Raji (cell line): ENCODE data around the gene NEU1.

Source experiments
- POLR2A ChIP-seq: IDR thresholded peaks from 2 replicates; pipeline ENCODE4 v1.6.1; 2011; ENCODE audit warnings: low read depth, low read length, control low read depth; ENCODE audit not compliant: insufficient read depth

NEU1 gene

GRCh38 chr6:31879143-31879542, 16.5 kb upstream of the NEU1 start:
- no peak for TF ChIP-seq POLR2A

GRCh38 chr6:31878726-31879125, 16.1 kb upstream of the NEU1 start, which contains the start of gene SLC44A4:
TSS of gene SLC44A4 (minus strand) at chr6:31878997. CDS start at chr6:31878980, 17 bp downstream.
- no peak for TF ChIP-seq POLR2A

GRCh38 chr6:31878222-31878621, 15.6 kb upstream of the NEU1 start:
- TF ChIP-seq POLR2A = no peak

- no peak for TF ChIP-seq POLR2A
Measured at GRCh38 chr6:31877651-31878161, 15.1 kb upstream of the NEU1 start.

GRCh38 chr6:31877125-31877650, 14.6 kb upstream of the NEU1 start:
- TF ChIP-seq POLR2A = no peak

DNA sequence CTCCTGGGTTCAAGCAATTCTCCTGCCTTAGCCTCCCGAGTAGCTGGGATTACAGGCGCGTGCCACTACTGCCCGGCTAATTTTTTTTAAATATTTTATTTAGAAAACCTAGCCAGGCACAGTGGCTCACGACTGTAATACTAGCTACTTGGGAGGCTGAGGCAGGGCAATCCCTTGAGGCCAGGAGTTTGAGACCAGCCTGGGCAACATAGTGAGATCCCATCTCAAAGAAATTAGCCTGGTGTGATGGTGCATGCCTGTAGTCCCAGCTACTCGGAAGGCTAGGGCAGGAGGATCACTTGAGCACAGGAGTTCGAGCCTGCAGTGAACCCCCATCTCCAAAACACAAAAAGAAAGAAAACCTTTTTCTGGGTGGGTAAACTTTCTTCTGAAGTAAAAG, 13.7 kb upstream of the NEU1 start:
- no peak for TF ChIP-seq POLR2A

- TF ChIP-seq POLR2A = no peak
Measured at GRCh38 chr6:31875877-31876276, 13.3 kb upstream of the NEU1 start.

DNA sequence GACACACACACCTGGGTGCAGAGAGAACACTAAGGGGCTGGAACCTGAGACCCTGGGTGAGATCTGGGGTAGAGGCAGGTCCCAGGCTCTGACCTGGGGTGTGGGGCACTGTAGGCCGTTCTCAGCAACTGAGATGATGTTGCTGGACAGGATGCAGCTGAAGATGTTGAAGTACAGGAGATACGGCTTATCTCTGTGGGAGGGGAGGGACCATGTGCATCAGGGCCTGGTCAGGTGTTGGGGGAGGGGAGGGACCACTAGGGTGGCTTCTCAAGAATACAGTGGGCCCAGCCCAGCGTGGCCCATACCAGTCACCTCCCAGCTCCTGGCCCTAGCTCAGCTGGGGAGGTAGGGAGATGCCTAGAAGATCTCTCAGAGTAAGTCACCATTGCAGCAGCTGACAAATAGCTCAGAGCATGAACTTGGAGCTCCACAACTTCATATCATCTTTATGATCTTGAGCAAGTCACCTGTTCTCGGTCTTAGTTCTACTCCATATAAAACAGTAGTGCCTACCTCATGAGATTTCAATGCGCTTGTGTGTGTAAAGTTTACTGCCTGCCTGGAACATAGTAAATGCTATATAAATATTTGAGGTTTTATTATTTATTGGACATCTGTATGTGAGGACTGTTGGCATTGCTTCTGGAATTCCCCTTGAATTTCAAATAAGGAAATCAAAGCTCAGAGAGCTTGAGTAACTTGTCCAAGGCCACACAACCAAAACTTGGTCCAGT, 12.4 kb upstream of the NEU1 start:
- no peak for TF ChIP-seq POLR2A

- TF ChIP-seq POLR2A = no peak
Measured at GRCh38 chr6:31874084-31874670, 11.6 kb upstream of the NEU1 start.

- TF ChIP-seq POLR2A = no peak
Measured at GRCh38 chr6:31871046-31871659, 8.5 kb upstream of the NEU1 start.

- no peak for TF ChIP-seq POLR2A
Measured at GRCh38 chr6:31870385-31870921, 7.8 kb upstream of the NEU1 start.

- no peak for TF ChIP-seq POLR2A
Measured at GRCh38 chr6:31869343-31869742, 6.7 kb upstream of the NEU1 start.

DNA sequence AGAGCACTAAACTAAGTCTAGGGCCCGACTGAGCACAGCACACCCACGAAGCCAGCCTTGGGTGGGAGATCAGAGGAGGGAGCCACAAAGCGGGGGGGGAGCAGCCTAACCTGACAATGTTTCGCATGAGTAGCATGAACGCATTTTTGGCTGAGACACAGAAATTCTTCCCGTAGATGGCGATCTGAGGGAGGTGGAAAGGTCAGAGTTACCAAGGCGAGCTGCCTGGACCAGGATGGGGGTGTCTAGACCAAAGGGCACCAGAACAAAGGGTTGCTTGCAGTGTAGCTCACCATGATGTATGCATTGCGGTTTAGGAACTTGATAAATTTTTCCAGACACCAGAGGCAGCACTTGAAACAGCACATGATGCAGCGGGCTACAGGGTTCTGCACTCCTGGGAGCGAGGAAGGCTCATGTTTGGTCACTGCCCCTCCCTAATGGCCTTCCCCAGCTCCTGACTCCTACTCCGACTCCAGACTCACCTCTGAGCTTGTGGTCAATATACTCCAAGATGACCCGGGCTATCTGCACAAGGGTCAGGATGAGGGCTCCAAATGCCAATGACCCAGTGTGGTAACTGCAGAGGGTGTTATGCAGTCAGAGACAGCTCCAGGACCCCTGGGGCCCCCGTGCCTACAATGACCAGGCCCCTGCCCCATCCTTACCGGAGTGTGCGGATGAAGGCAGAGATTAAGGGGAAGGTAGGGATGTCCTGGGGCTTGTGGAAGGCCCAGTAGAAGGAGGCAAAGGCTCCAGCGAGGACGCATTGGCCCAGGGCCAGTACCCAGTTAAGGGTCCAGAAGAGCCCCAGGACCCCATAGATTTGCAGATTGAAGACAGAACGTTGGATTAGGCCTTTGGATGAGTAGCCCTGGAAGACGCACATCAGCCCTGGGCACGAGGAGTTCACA, 2.8 kb upstream of the NEU1 start:
- no peak for TF ChIP-seq POLR2A

DNA sequence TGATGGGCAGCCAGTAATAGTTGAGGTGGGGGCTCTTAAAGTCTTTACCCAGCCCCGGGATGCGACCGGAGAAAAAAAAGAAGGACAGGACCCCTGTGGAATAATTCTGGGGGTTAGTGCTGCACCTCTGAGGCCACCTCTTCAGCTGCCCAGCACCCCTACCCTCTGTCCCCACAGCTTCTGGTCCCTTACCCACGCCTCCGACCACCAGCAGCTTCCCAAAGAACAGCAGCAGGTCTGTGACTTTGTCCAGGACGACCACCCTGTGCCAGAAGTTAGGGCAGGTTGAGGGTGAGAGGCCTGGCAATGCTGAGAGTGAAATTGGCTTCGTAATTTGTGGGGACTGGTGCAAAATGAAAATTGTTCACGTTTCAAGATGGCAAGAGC, 2.2 kb upstream of the NEU1 start:
- TF ChIP-seq POLR2A = no peak
